HG02885 (cell line): ENCODE data around the gene TMEM138.

Source experiments
- ATAC-seq: cut with Tn5 transposase; IDR thresholded peaks from one replicate; pipeline ENCODE4 v1.9.1; 2021; ENCODE audit warnings: mild to moderate bottlenecking; ENCODE audit not compliant: unreplicated experiment, poor library complexity

TMEM138 gene

GRCh38 chr11:61340979-61341378 lies 21.2 kb upstream of the TMEM138 start:
- no peak for ATAC-seq

GRCh38 chr11:61341706-61342105 lies 20.5 kb upstream of the TMEM138 start:
- no peak for ATAC-seq

- no peak for ATAC-seq
Measured at GRCh38 chr11:61342207-61342803, 19.9 kb upstream of the TMEM138 start.

GRCh38 chr11:61343792-61344745 lies 18.1 kb upstream of the TMEM138 start:
- ATAC-seq: no peak

GRCh38 chr11:61345170-61345610 lies 17.0 kb upstream of the TMEM138 start:
- no peak for ATAC-seq

- ATAC-seq: no peak
Measured at GRCh38 chr11:61345954-61346843, 16.0 kb upstream of the TMEM138 start.

GRCh38 chr11:61347916-61348461 lies 14.2 kb upstream of the TMEM138 start:
- ATAC-seq: no peak

GRCh38 chr11:61349189-61349751 lies 12.9 kb upstream of the TMEM138 start:
- ATAC-seq: no peak

GRCh38 chr11:61349916-61350315 lies 12.3 kb upstream of the TMEM138 start:
- ATAC-seq: no peak

- ATAC-seq: no peak
Measured at GRCh38 chr11:61350336-61350735, 11.8 kb upstream of the TMEM138 start.

GRCh38 chr11:61350803-61351202 lies 11.4 kb upstream of the TMEM138 start:
- ATAC-seq: no peak

- ATAC-seq: no peak
Measured at GRCh38 chr11:61352038-61352437, 10.1 kb upstream of the TMEM138 start.

GRCh38 chr11:61353131-61354067 lies 8.8 kb upstream of the TMEM138 start:
- ATAC-seq: no peak

GRCh38 chr11:61354208-61354607 lies 8.0 kb upstream of the TMEM138 start:
- ATAC-seq: no peak

GRCh38 chr11:61356706-61357105 lies 5.5 kb upstream of the TMEM138 start:
- no peak for ATAC-seq

GRCh38 chr11:61357233-61357893 lies 4.8 kb upstream of the TMEM138 start:
- peak; percentile 42 for ATAC-seq

GRCh38 chr11:61357894-61358239 lies 4.3 kb upstream of the TMEM138 start:
- no peak for ATAC-seq

GRCh38 chr11:61358566-61358965 lies 3.6 kb upstream of the TMEM138 start:
- no peak for ATAC-seq

- ATAC-seq: no peak
Measured at GRCh38 chr11:61359516-61359915, 2.7 kb upstream of the TMEM138 start.
